HepG2 (cell line): ENCODE data around the gene INSR. TPM values are rescaled to one million over a fixed set of nuclear protein-coding genes. Genes with fewer than 3 reads are reported as not detected.

ENCODE experiments used
- CBX2 ChIP-seq, 2 experiments: fragments of 200-600 bp in 1 of 2; sonication (generic); formaldehyde crosslinking in 1 of 2; IDR thresholded peaks; 2 replicates each; pipeline versions ENCODE4 v1.7.0 to v1.8.1; 2018 to 2022; ENCODE audit warnings: low read depth in 2 of 2, low read length in 1 of 2, mild to moderate bottlenecking in 1 of 2, missing genetic modification reagents in 1 of 2
- FOXA3 ChIP-seq: IDR thresholded peaks from 2 replicates; pipeline ENCODE4 v1.6.1; 2016; ENCODE audit warnings: missing genetic modification reagents, missing compliant biosample characterization
- MED13 ChIP-seq: sonication (generic); formaldehyde crosslinking; IDR thresholded peaks from 2 replicates; pipeline ENCODE4 v1.5.0; 2020; ENCODE audit warnings: missing genetic modification reagents
- MEIS1 ChIP-seq: sonication (generic); formaldehyde crosslinking; IDR thresholded peaks from 2 replicates; pipeline ENCODE4 v1.9.0; 2021; ENCODE audit warnings: mild to moderate bottlenecking, missing genetic modification reagents, moderate library complexity, borderline replicate concordance
- NFE2 ChIP-seq: sonication (generic); formaldehyde crosslinking; IDR thresholded peaks from 2 replicates; pipeline ENCODE4 v1.4.0; 2020; ENCODE audit warnings: missing genetic modification reagents
- PHF5A ChIP-seq: IDR thresholded peaks from one replicate; pipeline ENCODE4 v1.6.1; 2018; ENCODE audit warnings: low read depth, missing genetic modification reagents; ENCODE audit not compliant: unreplicated experiment
- SCMH1 ChIP-seq: sonication (generic); formaldehyde crosslinking; IDR thresholded peaks from 2 replicates; pipeline ENCODE4 v1.9.0; 2021; ENCODE audit warnings: missing genetic modification reagents, mild to moderate bottlenecking, borderline replicate concordance
- SUZ12 ChIP-seq: fragments of 150-350 bp; IDR thresholded peaks from 2 replicates; pipeline ENCODE4 v1.6.1; 2014; ENCODE audit warnings: low read depth, low read length
- TBX3 ChIP-seq: fragments of 450-650 bp; IDR thresholded peaks from 2 replicates; pipeline ENCODE4 v1.6.1; 2017; ENCODE audit warnings: antibody characterized with exemption, mild to moderate bottlenecking, inconsistent platforms, borderline replicate concordance
- ZBTB20 ChIP-seq: sonication (generic); formaldehyde crosslinking; IDR thresholded peaks from 2 replicates; pipeline ENCODE4 v1.8.1; 2023; ENCODE audit warnings: missing genetic modification reagents, low read depth, mild to moderate bottlenecking, borderline replicate concordance
- ZBTB7A ChIP-seq: sonication (generic); formaldehyde crosslinking; IDR thresholded peaks from 2 replicates; pipeline ENCODE4 v1.8.0; 2022; ENCODE audit warnings: mild to moderate bottlenecking, missing genetic modification reagents
- ZNF260 ChIP-seq: sonication (generic); formaldehyde crosslinking; IDR thresholded peaks from 2 replicates; pipeline ENCODE4 v1.4.0; 2020; ENCODE audit warnings: missing genetic modification reagents, low read depth, mild to moderate bottlenecking, borderline replicate concordance
- ZNF75D ChIP-seq: sonication (generic); formaldehyde crosslinking; IDR thresholded peaks from 2 replicates; pipeline ENCODE4 v1.8.1; 2023; ENCODE audit warnings: missing genetic modification reagents, mild to moderate bottlenecking, borderline replicate concordance
- polyA plus RNA-seq, 8 experiments: library from polyadenylated mRNA; depleted of rRNA in 3 of 8; stranded (reverse) in 7 of 8; unstranded in 1 of 8; fragments of >200 nt; fragmentation: Illumina TruSeq in 4 of 8; extraction: Trizol in 4 of 8; gene quantifications; 2 replicates each; pipeline versions ENCODE4 v1.2.1 to v1.2.3, GENCODE V29; 2011 to 2016; ENCODE audit warnings: low read depth in 4 of 8, missing spikeins in 1 of 8, mixed read lengths in 1 of 8; ENCODE audit not compliant: insufficient read depth in 1 of 8
- total RNA-seq, 5 experiments: library from RNA; depleted of rRNA; stranded (reverse); fragments of >200 nt; fragmentation: Illumina TruSeq; extraction: Trizol; gene quantifications; 2 replicates each; pipeline ENCODE4 v1.2.3, GENCODE V29; 2016; ENCODE audit warnings: low read depth in 1 of 5
- TF ChIP-seq, protein P1 (sequence below): sonication (generic); formaldehyde crosslinking; IDR thresholded peaks from 2 replicates; pipeline ENCODE4 v1.4.0; 2020; ENCODE audit warnings: low read depth, missing genetic modification reagents
- TF ChIP-seq, protein P2 (sequence below): sonication (generic); formaldehyde crosslinking; IDR thresholded peaks from 2 replicates; pipeline ENCODE4 v1.9.0; 2021; ENCODE audit warnings: missing genetic modification reagents, mild to moderate bottlenecking, borderline replicate concordance
- TF ChIP-seq, protein P3 (sequence below): fragments of 450-650 bp; IDR thresholded peaks from 2 replicates; pipeline ENCODE4 v1.6.1; 2016
- TF ChIP-seq, protein P4 (sequence below): sonication (generic); formaldehyde crosslinking; IDR thresholded peaks from 2 replicates; pipeline ENCODE4 v1.8.0; 2022; ENCODE audit warnings: mild to moderate bottlenecking, missing genetic modification reagents, moderate library complexity

Gene INSR
- total and polyA plus RNA-seq, 2 of the 13 experiments (the other 11 are each of a cell fraction or from before 2014, with no cell fraction given), result 24.2 to 29.8 TPM

DNA sequence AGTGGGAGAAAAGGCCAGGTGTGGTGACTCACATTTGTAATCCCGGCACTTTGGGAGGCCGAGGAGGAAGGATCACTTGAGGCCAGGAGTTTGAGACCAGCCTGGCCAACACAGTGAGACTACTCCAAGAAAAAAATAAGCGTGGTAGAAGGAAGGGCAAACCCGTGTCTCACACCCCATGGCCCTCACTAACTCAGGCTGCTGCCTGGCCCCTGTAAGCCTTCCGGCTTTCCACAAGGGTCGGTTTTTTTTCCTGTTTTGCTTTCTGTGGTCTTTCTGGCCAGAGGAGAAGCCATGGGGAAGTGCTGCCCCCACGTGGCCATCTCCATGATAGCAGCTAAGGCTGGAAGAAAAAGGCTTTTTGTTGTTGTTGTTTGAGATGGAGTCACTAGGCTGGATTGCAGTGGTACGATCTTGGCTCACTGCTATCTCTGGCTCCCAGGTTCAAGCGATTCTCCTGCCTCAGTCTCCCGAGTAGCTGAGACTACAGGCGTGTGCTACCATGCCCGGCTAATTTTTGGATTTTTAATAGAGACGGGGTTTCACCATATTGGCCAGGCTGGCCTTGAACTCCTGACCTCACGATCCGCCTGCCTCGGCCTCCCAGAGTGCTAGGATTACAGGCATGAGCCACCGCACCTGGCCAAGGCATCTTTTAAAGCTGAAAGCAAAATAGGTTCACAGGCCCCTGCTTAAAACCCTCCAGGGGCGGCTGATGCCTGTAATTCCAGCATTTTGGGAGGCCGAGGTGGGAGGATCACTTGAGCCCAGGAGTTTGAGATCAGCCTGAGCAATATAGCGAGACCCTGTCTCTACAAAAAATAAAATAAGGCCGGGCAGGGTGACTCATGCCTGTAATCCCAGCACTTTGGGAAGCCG lies 47.0 kb upstream of the INSR start (continued):
- TF ChIP-seq, protein P1, sequence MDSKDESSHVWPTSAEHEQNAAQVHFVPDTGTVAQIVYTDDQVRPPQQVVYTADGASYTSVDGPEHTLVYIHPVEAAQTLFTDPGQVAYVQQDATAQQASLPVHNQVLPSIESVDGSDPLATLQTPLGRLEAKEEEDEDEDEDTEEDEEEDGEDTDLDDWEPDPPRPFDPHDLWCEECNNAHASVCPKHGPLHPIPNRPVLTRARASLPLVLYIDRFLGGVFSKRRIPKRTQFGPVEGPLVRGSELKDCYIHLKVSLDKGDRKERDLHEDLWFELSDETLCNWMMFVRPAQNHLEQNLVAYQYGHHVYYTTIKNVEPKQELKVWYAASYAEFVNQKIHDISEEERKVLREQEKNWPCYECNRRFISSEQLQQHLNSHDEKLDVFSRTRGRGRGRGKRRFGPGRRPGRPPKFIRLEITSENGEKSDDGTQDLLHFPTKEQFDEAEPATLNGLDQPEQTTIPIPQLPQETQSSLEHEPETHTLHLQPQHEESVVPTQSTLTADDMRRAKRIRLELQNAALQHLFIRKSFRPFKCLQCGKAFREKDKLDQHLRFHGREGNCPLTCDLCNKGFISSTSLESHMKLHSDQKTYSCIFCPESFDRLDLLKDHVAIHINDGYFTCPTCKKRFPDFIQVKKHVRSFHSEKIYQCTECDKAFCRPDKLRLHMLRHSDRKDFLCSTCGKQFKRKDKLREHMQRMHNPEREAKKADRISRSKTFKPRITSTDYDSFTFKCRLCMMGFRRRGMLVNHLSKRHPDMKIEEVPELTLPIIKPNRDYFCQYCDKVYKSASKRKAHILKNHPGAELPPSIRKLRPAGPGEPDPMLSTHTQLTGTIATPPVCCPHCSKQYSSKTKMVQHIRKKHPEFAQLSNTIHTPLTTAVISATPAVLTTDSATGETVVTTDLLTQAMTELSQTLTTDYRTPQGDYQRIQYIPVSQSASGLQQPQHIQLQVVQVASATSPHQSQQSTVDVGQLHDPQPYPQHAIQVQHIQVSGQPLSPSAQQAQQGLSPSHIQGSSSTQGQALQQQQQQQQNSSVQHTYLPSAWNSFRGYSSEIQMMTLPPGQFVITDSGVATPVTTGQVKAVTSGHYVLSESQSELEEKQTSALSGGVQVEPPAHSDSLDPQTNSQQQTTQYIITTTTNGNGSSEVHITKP (CRISPR knock-in tag), result no peak
- TF ChIP-seq, protein P2, sequence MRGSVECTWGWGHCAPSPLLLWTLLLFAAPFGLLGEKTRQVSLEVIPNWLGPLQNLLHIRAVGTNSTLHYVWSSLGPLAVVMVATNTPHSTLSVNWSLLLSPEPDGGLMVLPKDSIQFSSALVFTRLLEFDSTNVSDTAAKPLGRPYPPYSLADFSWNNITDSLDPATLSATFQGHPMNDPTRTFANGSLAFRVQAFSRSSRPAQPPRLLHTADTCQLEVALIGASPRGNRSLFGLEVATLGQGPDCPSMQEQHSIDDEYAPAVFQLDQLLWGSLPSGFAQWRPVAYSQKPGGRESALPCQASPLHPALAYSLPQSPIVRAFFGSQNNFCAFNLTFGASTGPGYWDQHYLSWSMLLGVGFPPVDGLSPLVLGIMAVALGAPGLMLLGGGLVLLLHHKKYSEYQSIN (CRISPR knock-in tag), result no peak
- TF ChIP-seq NFE2 (CRISPR knock-in tag), result no peak
- TF ChIP-seq ZNF260 (CRISPR knock-in tag), result no peak
- no peak for TF ChIP-seq SUZ12
- TF ChIP-seq, protein P3, sequence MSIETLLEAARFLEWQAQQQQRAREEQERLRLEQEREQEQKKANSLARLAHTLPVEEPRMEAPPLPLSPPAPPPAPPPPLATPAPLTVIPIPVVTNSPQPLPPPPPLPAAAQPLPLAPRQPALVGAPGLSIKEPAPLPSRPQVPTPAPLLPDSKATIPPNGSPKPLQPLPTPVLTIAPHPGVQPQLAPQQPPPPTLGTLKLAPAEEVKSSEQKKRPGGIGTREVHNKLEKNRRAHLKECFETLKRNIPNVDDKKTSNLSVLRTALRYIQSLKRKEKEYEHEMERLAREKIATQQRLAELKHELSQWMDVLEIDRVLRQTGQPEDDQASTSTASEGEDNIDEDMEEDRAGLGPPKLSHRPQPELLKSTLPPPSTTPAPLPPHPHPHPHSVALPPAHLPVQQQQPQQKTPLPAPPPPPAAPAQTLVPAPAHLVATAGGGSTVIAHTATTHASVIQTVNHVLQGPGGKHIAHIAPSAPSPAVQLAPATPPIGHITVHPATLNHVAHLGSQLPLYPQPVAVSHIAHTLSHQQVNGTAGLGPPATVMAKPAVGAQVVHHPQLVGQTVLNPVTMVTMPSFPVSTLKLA, result no peak
- TF ChIP-seq ZNF75D (CRISPR knock-in tag), result no peak
- TF ChIP-seq, protein P4, sequence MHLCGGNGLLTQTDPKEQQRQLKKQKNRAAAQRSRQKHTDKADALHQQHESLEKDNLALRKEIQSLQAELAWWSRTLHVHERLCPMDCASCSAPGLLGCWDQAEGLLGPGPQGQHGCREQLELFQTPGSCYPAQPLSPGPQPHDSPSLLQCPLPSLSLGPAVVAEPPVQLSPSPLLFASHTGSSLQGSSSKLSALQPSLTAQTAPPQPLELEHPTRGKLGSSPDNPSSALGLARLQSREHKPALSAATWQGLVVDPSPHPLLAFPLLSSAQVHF (CRISPR knock-in tag), result no peak
- no peak for TF ChIP-seq ZBTB20 (CRISPR knock-in tag)
- TF ChIP-seq PHF5A (CRISPR knock-in tag), result no peak
- TF ChIP-seq MED13 (CRISPR knock-in tag), result no peak
- no peak for TF ChIP-seq SCMH1 (CRISPR knock-in tag)
- no peak for TF ChIP-seq ZBTB7A (CRISPR knock-in tag)
- no peak for TF ChIP-seq TBX3
- no peak for TF ChIP-seq MEIS1
- 0 out of 2 replicates have a peak, but pooled peaks have one; percentile 18 for TF ChIP-seq FOXA3 (CRISPR knock-in tag)
- no peak for TF ChIP-seq CBX2 (IDR thresholded peaks at IDR 0.05; ENCODE audit: low read depth, low read length)
- TF ChIP-seq CBX2 (CRISPR knock-in tag; IDR thresholded peaks at IDR 0.05; ENCODE audit: low read depth), result no peak
